HEK293 (cell line): ENCODE measurements around the gene TRIM46.

Source experiments
- CTCF ChIA-PET: fragments of 350-600 bp; formaldehyde crosslinking; extraction: SDS; loops from one replicate; lab custom pipeline; 2021; ENCODE audit warnings: antibody characterized with exemption; lab: Yijun Ruan, JAX
- POLR2A ChIA-PET: fragments of 300-600 bp; formaldehyde crosslinking; extraction: SDS; loops from one replicate; lab custom pipeline; 2020; ENCODE audit warnings: antibody characterized with exemption, inconsistent platforms; lab: Yijun Ruan, JAX
- H3K27ac ChIP-seq: fragments of 200-500 bp; sonication (Bioruptor generic); 2 replicates; pipeline ENCODE4 v1.5.1; 2014; ENCODE audit warnings: low read depth, low read length, control low read depth, inconsistent platforms; ENCODE audit errors: extremely low read depth
- H3K36me3 ChIP-seq, 2 experiments: fragments of 200-500 bp in 1 of 2; sonication (Bioruptor generic) in 1 of 2; 1 replicate in 1 of 2; 2 replicates in 1 of 2; pipeline ENCODE4 v1.5.1; 2014 to 2017; ENCODE audit warnings: inconsistent platforms in 2 of 2, low read length in 2 of 2; ENCODE audit not compliant: control insufficient read depth in 2 of 2, insufficient read depth in 1 of 2
- H3K4me1 ChIP-seq: fragments of 200-500 bp; sonication (Bioruptor generic); 2 replicates; pipeline ENCODE4 v1.5.1; 2014; ENCODE audit warnings: mild to moderate bottlenecking, low read length, inconsistent platforms; ENCODE audit not compliant: control insufficient read depth, insufficient read depth
- H3K4me3 ChIP-seq: 2 replicates; pipeline ENCODE4 v1.5.1; 2011; ENCODE audit warnings: low read depth, mild to moderate bottlenecking, control low read depth, low read length, moderate library complexity
- H3K9me3 ChIP-seq: fragments of 200-500 bp; sonication (Bioruptor generic); 2 replicates; pipeline ENCODE4 v1.5.1; 2014; ENCODE audit warnings: low read depth, low read length, inconsistent platforms; ENCODE audit not compliant: control insufficient read depth, insufficient read depth
- AEBP2 ChIP-seq: fragments of 450-650 bp; formaldehyde crosslinking; IDR thresholded peaks from 2 replicates; pipeline ENCODE4 v1.5.1; 2016; ENCODE audit warnings: missing biosample characterization, missing genetic modification characterization, borderline replicate concordance
- EGR2 ChIP-seq: fragments of 450-650 bp; formaldehyde crosslinking; IDR thresholded peaks from 2 replicates; pipeline ENCODE4 v1.5.1; 2016; ENCODE audit warnings: low read depth, missing biosample characterization, missing genetic modification characterization
- KLF8 ChIP-seq: fragments of 450-650 bp; formaldehyde crosslinking; IDR thresholded peaks from 2 replicates; pipeline ENCODE4 v1.5.1; 2016; ENCODE audit warnings: missing biosample characterization, missing genetic modification characterization
- MZF1 ChIP-seq: fragments of 450-650 bp; formaldehyde crosslinking; IDR thresholded peaks from 2 replicates; pipeline ENCODE4 v1.5.1; 2017; ENCODE audit warnings: missing biosample characterization, missing genetic modification characterization, borderline replicate concordance
- PATZ1 ChIP-seq: fragments of 450-650 bp; formaldehyde crosslinking; IDR thresholded peaks from 2 replicates; pipeline ENCODE4 v1.5.1; 2016; ENCODE audit warnings: missing biosample characterization, missing genetic modification characterization
- YY1 ChIP-seq: fragments of 450-650 bp; formaldehyde crosslinking; IDR thresholded peaks from 2 replicates; pipeline ENCODE4 v1.5.1; 2018; ENCODE audit warnings: missing biosample characterization, missing genetic modification characterization
- ZBTB6 ChIP-seq: fragments of 450-650 bp; formaldehyde crosslinking; IDR thresholded peaks from 2 replicates; pipeline ENCODE4 v1.5.1; 2017; ENCODE audit warnings: missing biosample characterization, missing genetic modification characterization
- ZFHX2 ChIP-seq: fragments of 450-650 bp; formaldehyde crosslinking; conservative IDR thresholded peaks from 2 replicates; pipeline ENCODE4 v1.5.1; 2016; ENCODE audit warnings: missing biosample characterization, missing genetic modification characterization
- ZNF10 ChIP-seq: fragments of 450-650 bp; formaldehyde crosslinking; IDR thresholded peaks from 2 replicates; pipeline ENCODE4 v1.5.1; 2017; ENCODE audit warnings: missing biosample characterization, missing genetic modification characterization
- ZNF138 ChIP-seq: fragments of 450-650 bp; formaldehyde crosslinking; IDR thresholded peaks from 2 replicates; pipeline ENCODE4 v1.5.1; 2016; ENCODE audit warnings: missing biosample characterization, missing genetic modification characterization, borderline replicate concordance
- ZNF214 ChIP-seq: fragments of 450-650 bp; formaldehyde crosslinking; IDR thresholded peaks from 2 replicates; pipeline ENCODE4 v1.5.1; 2017; ENCODE audit warnings: missing biosample characterization, mild to moderate bottlenecking, missing genetic modification characterization, borderline replicate concordance
- ZNF239 ChIP-seq: fragments of 450-650 bp; formaldehyde crosslinking; IDR thresholded peaks from 2 replicates; pipeline ENCODE4 v1.5.1; 2016; ENCODE audit warnings: missing biosample characterization, missing genetic modification characterization
- ZNF362 ChIP-seq: fragments of 450-650 bp; formaldehyde crosslinking; IDR thresholded peaks from 2 replicates; pipeline ENCODE4 v1.5.1; 2016; ENCODE audit warnings: missing biosample characterization, missing genetic modification characterization
- ZNF366 ChIP-seq: fragments of 450-650 bp; formaldehyde crosslinking; conservative IDR thresholded peaks from 2 replicates; pipeline ENCODE4 v1.5.1; 2016; ENCODE audit warnings: missing biosample characterization, missing genetic modification characterization
- ZNF398 ChIP-seq: fragments of 450-650 bp; formaldehyde crosslinking; IDR thresholded peaks from 2 replicates; pipeline ENCODE4 v1.5.1; 2017; ENCODE audit warnings: missing biosample characterization, missing genetic modification characterization
- ZNF610 ChIP-seq: fragments of 450-650 bp; formaldehyde crosslinking; IDR thresholded peaks from 2 replicates; pipeline ENCODE4 v1.5.1; 2016; ENCODE audit warnings: missing biosample characterization, missing genetic modification characterization, borderline replicate concordance
- ZNF658 ChIP-seq: fragments of 450-650 bp; formaldehyde crosslinking; IDR thresholded peaks from 2 replicates; pipeline ENCODE4; 2016; ENCODE audit warnings: missing biosample characterization, missing genetic modification characterization
- ZNF692 ChIP-seq: fragments of 450-650 bp; formaldehyde crosslinking; IDR thresholded peaks from 2 replicates; pipeline ENCODE4 v1.5.1; 2016; ENCODE audit warnings: missing biosample characterization, missing genetic modification characterization
- ZNF776 ChIP-seq: fragments of 450-650 bp; formaldehyde crosslinking; IDR thresholded peaks from 2 replicates; pipeline ENCODE4 v1.5.0; 2017; ENCODE audit warnings: missing biosample characterization, missing genetic modification characterization, borderline replicate concordance
- ZNF843 ChIP-seq: fragments of 450-650 bp; formaldehyde crosslinking; IDR thresholded peaks from 2 replicates; pipeline ENCODE4 v1.5.1; 2016; ENCODE audit warnings: missing biosample characterization, missing genetic modification characterization
- ZSCAN4 ChIP-seq: fragments of 450-650 bp; formaldehyde crosslinking; IDR thresholded peaks from 2 replicates; pipeline ENCODE4 v1.5.1; 2017; ENCODE audit warnings: missing biosample characterization, missing genetic modification characterization

The TRIM46 gene

GRCh38 chr1:155185783-155186066 lies 12.1 kb downstream of the TRIM46 start (continued):
- TF ChIP-seq ZNF610 (tag by site-specific recombination) (no peak), ZBTB6 (tag by site-specific recombination) (no peak)

- ChIA-PET POLR2A (no interaction called here), CTCF (interaction anchor here (1.0 to 4.4 kb wide), 2 partner anchors 9 to 13 kb away, joined by 4 to 15 read pairs; partner anchors contain the start of gene KRTCAP2)
- TF ChIP-seq ZNF398 (peak; percentile 83), YY1 (tag by site-specific recombination) (no peak), ZSCAN4 (tag by site-specific recombination) (0 out of 2 replicates have a peak, but pooled peaks have one; percentile 11), EGR2 (0 out of 2 replicates have a peak, but pooled peaks have one; percentile 12), KLF8 (tag by site-specific recombination) (no peak), ZNF366 (tag by site-specific recombination) (peak; percentile 64), PATZ1 (tag by site-specific recombination) (0 out of 2 replicates have a peak, but pooled peaks have one; percentile 23), AEBP2 (tag by site-specific recombination) (no peak), ZNF658 (tag by site-specific recombination) (no peak), MZF1 (tag by site-specific recombination) (no peak), ZNF362 (tag by site-specific recombination) (no peak), ZNF214 (no peak), ZNF138 (tag by site-specific recombination) (no peak), ZFHX2 (tag by site-specific recombination) (0 out of 2 replicates have a peak, but pooled peaks have one; percentile 13), ZNF10 (tag by site-specific recombination) (no peak), ZNF776 (tag by site-specific recombination) (no peak), ZNF239 (tag by site-specific recombination) (no peak), ZNF843 (no peak), ZNF692 (tag by site-specific recombination) (no peak)
- Histone ChIP-seq H3K27ac (no peak overlapping the region; the same call in 1 of the 2 replicates), H3K36me3 (no peaks in the 10 kb centered on the region), H3K4me1 (no peaks in the 10 kb centered on the region), H3K4me3 (no peak overlapping the region), H3K9me3 (no peaks in the 10 kb centered on the region)
These were observed 12.6 kb downstream of the TRIM46 start for GRCh38 chr1:155186067-155186793.
